Aorta (tissue), 5 donors: ENCODE results near the gene ST6GALNAC6. TPM values are rescaled to one million over a fixed set of nuclear protein-coding genes. Genes with fewer than 3 reads are reported as not detected.
A peak's percentile ranks its signal among the peaks of the same experiment; 100 is the strongest.

Source experiments
- ATAC-seq: fragments of 200-7000 bp; cut with Tn5 transposase; one replicate; pipeline ENCODE4 v1.9.1; 2022; ENCODE audit warnings: moderate library complexity; ENCODE audit not compliant: low FRiP score
- DNase-seq, 2 donors: peaks; one replicate each; pipeline ENCODE4 v3.0.0-alpha.2; 2020
- H3K27ac ChIP-seq, 2 donors: one replicate each; pipeline ENCODE4 v1.5.1; 2013; ENCODE audit warnings: low read length in 2 of 2, mild to moderate bottlenecking in 2 of 2, moderate library complexity in 2 of 2, control low read depth in 1 of 2, inconsistent platforms in 1 of 2, low read depth in 1 of 2
- H3K27me3 ChIP-seq, 2 donors: one replicate each; pipeline ENCODE4 v1.6.1; 2013; ENCODE audit warnings: control low read depth in 1 of 2, low read length in 1 of 2, mild to moderate bottlenecking in 1 of 2, moderate library complexity in 1 of 2; ENCODE audit not compliant: insufficient read depth in 2 of 2, control insufficient read depth in 1 of 2
- H3K36me3 ChIP-seq, 2 donors: one replicate each; pipeline ENCODE4 v1.6.1; 2013; ENCODE audit warnings: control low read depth in 1 of 2, low read length in 1 of 2, mild to moderate bottlenecking in 1 of 2; ENCODE audit not compliant: insufficient read depth in 2 of 2, control insufficient read depth in 1 of 2
- H3K4me1 ChIP-seq, 2 donors: one replicate each; pipeline ENCODE4 v1.6.1; 2013; ENCODE audit warnings: low read length in 2 of 2, control low read depth in 1 of 2, mild to moderate bottlenecking in 1 of 2, moderate library complexity in 1 of 2; ENCODE audit not compliant: insufficient read depth in 2 of 2, control insufficient read depth in 1 of 2
- H3K4me3 ChIP-seq, 2 donors: one replicate each; pipeline ENCODE4 v1.5.1; 2013; ENCODE audit warnings: low read length in 2 of 2, control low read depth in 1 of 2, mild to moderate bottlenecking in 1 of 2
- H3K9me3 ChIP-seq: one replicate; pipeline ENCODE4 v1.6.1; 2013; ENCODE audit warnings: mild to moderate bottlenecking, low read length; ENCODE audit not compliant: control insufficient read depth
- WGBS, 2 donors: extraction: QIAGEN DNeasy Blood & Tissue Kit; methylation state at CpG; one replicate each; pipeline ENCODE4 v1.1.7; 2013; 5-methylcytosine and 5-hydroxymethylcytosine counted together
- intact Hi-C, 2 donors: fragments of 100-400 bp; cut with DNase I; formaldehyde crosslinking; loops; one replicate each; pipeline versions ENCODE4 v1.14.2 to v1.15.0; 2022
- polyA plus RNA-seq, 2 donors: library from polyadenylated mRNA; stranded (reverse); fragments of 200-250 nt; gene quantifications; one replicate each; pipeline ENCODE4 v1.2.3, GENCODE V29; 2013
- total RNA-seq, 2 donors: library from RNA; stranded (reverse); fragmentation: NEBNext Ultra II Directional; extraction: Animal tissue kit (Norgen Biotek cat#: 25700); gene quantifications; one replicate each; pipeline ENCODE4 v1.2.1, GENCODE V29; 2021
- donor health status: healthy with polysubstance abuse.
- donor health status: Bipolar disorder and iron deficiency.
- donor health status: DM: no; HTN: no; CAD: no.
- donor health status: DM: no; HTN: no; CAD: no.
- donor health status: DM: yes; HTN: yes; CAD: no.

Gene ST6GALNAC6
- total and polyA plus RNA-seq, 4 donors = 103 to 176 (median 125) TPM

- H3K27me3 ChIP-seq = no peaks in the 10 kb centered on the region
- peak overlapping the region; percentile 14 to 60 for H3K27ac ChIP-seq
- no peaks in the 10 kb centered on the region for H3K9me3 ChIP-seq
- no peak overlapping the region for H3K4me3 ChIP-seq
- intact Hi-C loops = no loop called here
- ATAC-seq = no peak
- H3K36me3 ChIP-seq = no peaks in the 10 kb centered on the region
- H3K4me1 ChIP-seq = no peaks in the 10 kb centered on the region
- 41 to 53% methylated on average over 11 of the region's 11 CpGs for WGBS, 2 donors
- DNase-seq = no peak
These were observed 43.2 kb downstream of the ST6GALNAC6 start for GRCh38 chr9:127856094-127856728.

- intact Hi-C loops = no loop called here
- Histone ChIP-seq H3K4me1 (no peaks in the 10 kb centered on the region), H3K36me3 (no peaks in the 10 kb centered on the region), H3K27me3 (no peaks in the 10 kb centered on the region), H3K4me3 (no peak overlapping the region), H3K9me3 (no peaks in the 10 kb centered on the region), H3K27ac (peak overlapping the region in 1 of 2 donors; percentile 0)
- DNase-seq = no peak
- ATAC-seq = no peak
- 92 to 93% methylated on average over 5 of the region's 5 CpGs for WGBS, 2 donors
These were observed 43.9 kb downstream of the ST6GALNAC6 start for GRCh38 chr9:127855522-127855921.

DNA sequence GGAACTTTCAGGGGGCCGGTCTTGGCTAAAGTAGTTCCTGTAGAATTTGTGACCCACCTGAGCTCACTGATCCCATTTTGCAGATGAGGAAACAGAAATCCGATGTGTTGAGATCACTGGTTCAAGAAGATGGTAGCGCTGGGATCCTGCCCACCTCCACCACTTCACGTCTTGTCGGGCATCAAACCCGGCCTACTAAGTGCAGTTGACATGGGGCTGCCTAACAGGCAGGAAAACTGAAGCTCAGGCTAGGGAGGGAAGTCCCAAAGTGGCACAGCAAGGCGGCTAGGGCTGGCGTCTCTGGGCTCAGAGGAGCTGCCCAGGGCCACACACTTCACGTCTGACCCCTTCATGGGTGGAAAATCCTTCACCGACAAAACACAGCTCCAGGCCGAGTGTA, 44.4 kb downstream of the ST6GALNAC6 start:
- intact Hi-C loops = no loop called here
- WGBS, 2 donors = 69 to 76% methylated on average over 11 of the region's 11 CpGs
- Histone ChIP-seq H3K36me3 (no peaks in the 10 kb centered on the region), H3K4me1 (no peaks in the 10 kb centered on the region), H3K9me3 (no peaks in the 10 kb centered on the region), H3K27ac (peak overlapping the region; percentile 87 to 88), H3K27me3 (no peaks in the 10 kb centered on the region), H3K4me3 (no peak overlapping the region)
- no peak for DNase-seq
- ATAC-seq = no peak

GRCh38 chr9:127854184-127854806, 45.1 kb downstream of the ST6GALNAC6 start, which contains the start of gene ENG:
TSS of gene ENG (minus strand) at chr9:127854658. CDS start at chr9:127854355, 303 bp downstream.
- Histone ChIP-seq H3K36me3 (no peaks in the 10 kb centered on the region), H3K4me1 (no peaks in the 10 kb centered on the region), H3K9me3 (no peaks in the 10 kb centered on the region), H3K4me3 (peak within 1 kb of the TSS; percentile 36 to 53), H3K27ac (peak within 1 kb of the TSS; percentile 87 to 88), H3K27me3 (no peaks in the 10 kb centered on the region)
- 3 to 4% methylated on average over 37 of the region's 37 CpGs for WGBS, 2 donors
- ATAC-seq (peak; percentile 70), DNase-seq (peak; percentile 92 to 93)
- intact Hi-C loops = no loop called here

- DNase-seq = no peak
- H3K4me1 ChIP-seq = no peaks in the 10 kb centered on the region
- intact Hi-C loops = no loop called here
These were observed 45.9 kb downstream of the ST6GALNAC6 start for GRCh38 chr9:127853312-127854183.

DNA sequence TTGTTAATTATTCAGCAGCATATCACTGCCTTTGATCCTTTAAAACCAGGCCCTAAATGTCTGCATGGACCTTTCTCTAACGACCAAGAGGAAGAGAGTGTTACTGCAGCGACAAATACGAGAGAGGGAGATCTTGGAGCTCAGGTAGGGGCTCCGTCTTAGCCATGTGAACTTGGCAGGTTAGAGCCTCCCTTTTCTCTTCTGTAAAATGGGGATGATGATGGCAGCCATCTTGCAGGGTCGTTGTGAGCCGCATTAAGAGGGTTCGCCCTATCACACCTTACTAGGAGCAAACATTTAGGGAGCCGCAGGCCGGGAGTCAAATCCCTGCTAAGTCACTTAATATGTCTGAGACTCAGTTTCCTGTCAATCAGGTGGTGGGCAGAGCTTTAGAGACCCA, 46.6 kb downstream of the ST6GALNAC6 start:
- no peaks in the 10 kb centered on the region for H3K4me1 ChIP-seq
- intact Hi-C loops = no loop called here

More at GRCh38 chr9:127853312-127854183, 45.9 kb downstream of the ST6GALNAC6 start:
- Histone ChIP-seq H3K27me3 (no peaks in the 10 kb centered on the region), H3K36me3 (no peaks in the 10 kb centered on the region), H3K9me3 (no peaks in the 10 kb centered on the region), H3K27ac (peak overlapping the region; percentile 78 to 88), H3K4me3 (peak overlapping the region; percentile 36 to 53)
- no peak for ATAC-seq
- 20 to 28% methylated on average over 13 of the region's 13 CpGs for WGBS, 2 donors

GRCh38 chr9:127850286-127850830, 49.0 kb downstream of the ST6GALNAC6 start:
- intact Hi-C loops = no loop called here
- Histone ChIP-seq H3K36me3 (no peaks in the 10 kb centered on the region), H3K4me3 (no peak overlapping the region), H3K27ac (no peak overlapping the region), H3K27me3 (no peaks in the 10 kb centered on the region), H3K4me1 (peaks cover 0 to 5% of the 10 kb centered on the region in 2 donors), H3K9me3 (no peaks in the 10 kb centered on the region)
- DNase-seq = no peak
- no peak for ATAC-seq
- WGBS, 2 donors = 92 to 93% methylated on average over 17 of the region's 17 CpGs

More for the DNA sequence above, 46.6 kb downstream of the ST6GALNAC6 start:
- no peaks in the 10 kb centered on the region for H3K9me3 ChIP-seq
- H3K27ac ChIP-seq = peak overlapping the region; percentile 10 to 51
- H3K27me3 ChIP-seq = no peaks in the 10 kb centered on the region
- H3K4me3 ChIP-seq = peak overlapping the region in 1 of 2 donors; percentile 36
- DNase-seq (no peak), ATAC-seq (no peak)
- WGBS, 2 donors = 64 to 76% methylated on average over 9 of the region's 9 CpGs
- no peaks in the 10 kb centered on the region for H3K36me3 ChIP-seq

- intact Hi-C loops = no loop called here
- WGBS, 2 donors = 94 to 97% methylated on average over 9 to 10 of the region's 10 CpGs
- Histone ChIP-seq H3K27ac (peak overlapping the region in 1 of 2 donors; percentile 64), H3K27me3 (no peaks in the 10 kb centered on the region), H3K9me3 (no peaks in the 10 kb centered on the region), H3K36me3 (no peaks in the 10 kb centered on the region), H3K4me1 (peaks cover 0 to 5% of the 10 kb centered on the region in 2 donors), H3K4me3 (no peak overlapping the region)
- ATAC-seq (no peak), DNase-seq (no peak)
These were observed 50.5 kb downstream of the ST6GALNAC6 start for GRCh38 chr9:127848756-127849504.
